ENCODE data around the gene VIP. TPM values are rescaled to one million over a fixed set of nuclear protein-coding genes. Genes with fewer than 3 reads are reported as not detected.

Gene VIP
- total and polyA plus RNA-seq, 2 of the 13 experiments (the other 11 are each of a cell fraction or from before 2014, with no cell fraction given) = not detected

DNA sequence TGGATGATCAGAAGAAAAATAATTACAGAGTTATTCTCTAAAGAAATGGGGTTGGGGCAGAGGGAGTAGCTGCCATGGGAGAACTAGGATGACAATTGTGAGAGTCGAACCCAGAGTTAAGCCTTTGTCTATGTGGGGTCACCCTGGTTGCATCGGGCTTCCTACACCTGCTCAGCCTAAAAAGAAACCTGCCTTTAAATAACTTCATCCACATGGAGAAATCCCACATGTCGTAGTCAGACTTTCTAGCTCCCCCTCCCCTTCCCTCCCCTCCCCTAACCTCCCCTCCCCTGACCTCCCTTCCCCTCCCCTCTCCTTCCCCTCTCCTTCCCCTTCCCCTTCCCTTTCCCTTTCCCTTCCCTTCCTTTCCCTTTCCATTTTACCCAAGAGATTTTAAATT lies 14.7 kb downstream of the VIP start:
- no peak overlapping the region for H2AFZ ChIP-seq (ENCODE audit: low read length)
- POLR2A ChIA-PET = no interaction called here
- intact Hi-C loops (cut with micrococcal nuclease; ENCODE audit: unreplicated experiment) (no loop called here), in situ Hi-C loops (cut with HindIII; ENCODE audit: extremely low pct_ligation_motif_present, low pct_unique_long_range_greater_than_20kb) (no loop called here)
- FAIRE-seq (no peak), ATAC-seq (no peak), DNase-seq (ENCODE audit: low spot score) (no peak)
- no peak overlapping the region for H3K4me2 ChIP-seq (ENCODE audit: low read depth, low read length)
- H4K20me1 ChIP-seq (ENCODE audit: insufficient read depth, low read length) = no peaks in the 10 kb centered on the region
- no peaks in the 10 kb centered on the region for H3K9me3 ChIP-seq (ENCODE audit: low read length)
- H3K4me3 ChIP-seq (replicated peaks in 1 of 3; ENCODE audit: insufficient read depth in 1 of 3, low read depth in 2 of 3, low read length in 3 of 3) = no peak overlapping the region
- no peak overlapping the region for H3K27ac ChIP-seq (ENCODE audit: extremely low read length, insufficient read depth, low read length)
- TF ChIP-seq HNRNPK (IDR thresholded peaks at IDR 0.05; ENCODE audit: low read depth, low read length, poor library complexity, severe bottlenecking) = peak; percentile 95
- peak; percentile 81 for TF ChIP-seq PCBP2 (optimal IDR thresholded peaks at IDR 0.05; ENCODE audit: low read depth, low read length, poor library complexity, severe bottlenecking)
- no peak for TF ChIP-seq TAF1 (CRISPR knock-in tag; IDR thresholded peaks at IDR 0.05)
- TF ChIP-seq PCBP1 (IDR thresholded peaks at IDR 0.05; ENCODE audit: borderline replicate concordance, low read depth, low read length) = 0 out of 2 replicates have a peak, but pooled peaks have one; percentile 72
- H3K27me3 ChIP-seq (ENCODE audit: control insufficient read depth in 1 of 2, insufficient read depth in 2 of 2, low read length in 2 of 2) = no peaks in the 10 kb centered on the region
- WGBS (ENCODE audit: low lambda C conversion rate) = 0% methylated on average over 3 of the region's 3 CpGs
- CTCF ChIA-PET (ENCODE audit: low intra/inter-chr PET ratio, low total read pairs) = no interaction called here
- no peaks in the 10 kb centered on the region for H3K36me3 ChIP-seq (replicated peaks in 1 of 2; ENCODE audit: control insufficient read depth in 1 of 2, insufficient read depth in 2 of 2, low read length in 2 of 2)
- H3K9ac ChIP-seq (ENCODE audit: insufficient read depth, low read depth, low read length) = no peak overlapping the region
- no peaks in the 10 kb centered on the region for H3K79me2 ChIP-seq (ENCODE audit: insufficient read depth, low read length)
- no TSS peak for BruUV-seq (replicated peaks)
- H3K4me1 ChIP-seq (ENCODE audit: insufficient read depth, low read length) = no peaks in the 10 kb centered on the region

DNA sequence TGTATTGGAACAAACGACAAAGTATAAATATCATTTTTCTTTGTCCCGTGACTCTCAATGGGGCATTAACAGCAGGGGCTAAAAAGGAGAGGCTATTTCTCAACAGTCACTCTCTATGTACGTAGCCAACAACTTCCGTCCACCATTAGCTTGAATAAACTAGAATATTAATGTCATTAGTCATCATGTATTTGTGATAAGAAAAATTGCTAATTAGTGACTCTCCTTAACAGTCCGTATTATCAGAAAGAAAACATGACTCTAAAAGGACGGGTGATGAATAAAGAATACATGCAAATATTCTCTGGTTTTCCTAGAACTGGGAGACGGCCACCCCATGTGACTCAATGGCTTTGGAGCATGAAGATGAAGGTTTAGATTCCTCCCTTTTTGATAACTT lies 18.6 kb downstream of the VIP start:
- Histone ChIP-seq H2AFZ (ENCODE audit: low read length) (no peak overlapping the region), H3K4me2 (ENCODE audit: low read depth, low read length) (no peak overlapping the region), H3K9me3 (ENCODE audit: low read length) (no peaks in the 10 kb centered on the region), H3K27me3 (ENCODE audit: control insufficient read depth in 1 of 2, insufficient read depth in 2 of 2, low read length in 2 of 2) (no peaks in the 10 kb centered on the region), H3K9ac (ENCODE audit: insufficient read depth, low read depth, low read length) (no peak overlapping the region), H3K79me2 (ENCODE audit: insufficient read depth, low read length) (no peaks in the 10 kb centered on the region), H3K27ac (ENCODE audit: extremely low read length, insufficient read depth, low read length) (no peak overlapping the region), H3K4me3 (replicated peaks in 1 of 3; ENCODE audit: insufficient read depth in 1 of 3, low read depth in 2 of 3, low read length in 3 of 3) (no peak overlapping the region), H3K4me1 (ENCODE audit: insufficient read depth, low read length) (no peaks in the 10 kb centered on the region), H3K36me3 (replicated peaks in 1 of 2; ENCODE audit: control insufficient read depth in 1 of 2, insufficient read depth in 2 of 2, low read length in 2 of 2) (no peaks in the 10 kb centered on the region), H4K20me1 (ENCODE audit: insufficient read depth, low read length) (no peaks in the 10 kb centered on the region)
- WGBS (ENCODE audit: low lambda C conversion rate) = 31% methylated on average over 7 of the region's 7 CpGs
- POLR2A ChIA-PET = no interaction called here
- in situ Hi-C loops (cut with HindIII; ENCODE audit: extremely low pct_ligation_motif_present, low pct_unique_long_range_greater_than_20kb) (no loop called here), intact Hi-C loops (cut with micrococcal nuclease; ENCODE audit: unreplicated experiment) (no loop called here)
- BruUV-seq (replicated peaks) = no TSS peak
- TF ChIP-seq ZNF337 (CRISPR knock-in tag; IDR thresholded peaks at IDR 0.05; ENCODE audit: borderline replicate concordance, low read depth) (no peak), ARID5B (CRISPR knock-in tag; IDR thresholded peaks at IDR 0.05) (no peak), ZNF33B (CRISPR knock-in tag; IDR thresholded peaks at IDR 0.05) (no peak), HNF4A (CRISPR knock-in tag; IDR thresholded peaks at IDR 0.05) (no peak), ZNF619 (CRISPR knock-in tag; IDR thresholded peaks at IDR 0.05) (no peak)
- no peak for FAIRE-seq
- no peak for ATAC-seq
- no peak for DNase-seq (ENCODE audit: low spot score)
- CTCF ChIA-PET (ENCODE audit: low intra/inter-chr PET ratio, low total read pairs) = no interaction called here
